PC-9 (cell line): ENCODE measurements around the gene SPIRE2. TPM values are rescaled to one million over a fixed set of nuclear protein-coding genes. Genes with fewer than 3 reads are reported as not detected.

Experiments used
- BruUV-seq: library from RNA; stranded (reverse); fragments of 400-500 nt; replicated peaks from 2 replicates; lab custom pipeline; 2021; lab: Mats Ljungman, UMichigan
- CTCF ChIA-PET: fragments of 300-600 bp; sonication (Branson Sonifier 250); formaldehyde crosslinking; loops from one replicate; lab custom pipeline; 2022; ENCODE audit warnings: antibody characterized with exemption; lab: Charles Lee
- POLR2A ChIA-PET: fragments of 300-600 bp; sonication (Branson Sonifier 250); formaldehyde crosslinking; loops from one replicate; lab custom pipeline; 2022; ENCODE audit warnings: antibody characterized with exemption; ENCODE audit not compliant: unreplicated experiment; lab: Charles Lee
- DNase-seq, 2 experiments: peaks; one replicate each; pipeline versions ENCODE4 v3.0.0 to v3.0.0-alpha.2; 2015 to 2022; ENCODE audit warnings: mixed read lengths in 1 of 2
- H2AFZ ChIP-seq: fragments of 200-600 bp; sonication (generic); 2 replicates; pipeline ENCODE4 v1.8.1; 2017; ENCODE audit warnings: antibody characterized with exemption
- H3F3A ChIP-seq: fragments of 200-600 bp; sonication (generic); 2 replicates; pipeline ENCODE4 v1.8.1; 2017; ENCODE audit warnings: antibody characterized with exemption, mild to moderate bottlenecking, low read depth; ENCODE audit not compliant: insufficient read depth
- H3K27ac ChIP-seq: fragments of 200-600 bp; sonication (generic); 2 replicates; pipeline ENCODE4 v1.6.1; 2016; ENCODE audit warnings: mixed run types
- H3K27me3 ChIP-seq: fragments of 200-600 bp; sonication (generic); 2 replicates; pipeline ENCODE4 v1.6.1; 2016; ENCODE audit warnings: low read depth, mixed run types; ENCODE audit not compliant: insufficient read depth
- H3K36me3 ChIP-seq: fragments of 200-600 bp; sonication (generic); 2 replicates; pipeline ENCODE4 v1.6.1; 2016; ENCODE audit warnings: low read depth, mixed run types
- H3K4me1 ChIP-seq: fragments of 200-600 bp; sonication (generic); replicated peaks from 2 replicates; pipeline ENCODE4 v1.6.1; 2016; ENCODE audit warnings: mixed run types; ENCODE audit not compliant: insufficient read depth
- H3K4me2 ChIP-seq: fragments of 200-600 bp; sonication (generic); 2 replicates; pipeline ENCODE4 v1.6.1; 2017; ENCODE audit warnings: mixed run types
- H3K4me3 ChIP-seq: fragments of 200-600 bp; sonication (generic); 2 replicates; pipeline ENCODE4 v1.6.1; 2016; ENCODE audit warnings: mixed run types
- H3K79me2 ChIP-seq: fragments of 200-600 bp; sonication (generic); 2 replicates; pipeline ENCODE4 v1.6.1; 2017; ENCODE audit warnings: low read depth, mixed run types
- H3K9me2 ChIP-seq: fragments of 200-600 bp; sonication (generic); 2 replicates; pipeline ENCODE4 v1.8.1; 2017; ENCODE audit warnings: mild to moderate bottlenecking; ENCODE audit not compliant: insufficient read depth
- H3K9me3 ChIP-seq: fragments of 200-600 bp; sonication (generic); 2 replicates; pipeline ENCODE4 v1.8.1; 2016; ENCODE audit warnings: low read depth; ENCODE audit not compliant: insufficient read depth
- H4K20me1 ChIP-seq: fragments of 200-600 bp; sonication (generic); 2 replicates; pipeline ENCODE4 v1.8.1; 2017; ENCODE audit not compliant: insufficient read depth
- EZH2 ChIP-seq: fragments of 200-600 bp; sonication (generic); IDR thresholded peaks from 2 replicates; pipeline ENCODE4 v1.8.0; 2017; ENCODE audit warnings: antibody characterized with exemption, low read depth
- intact Hi-C: fragments of 100-400 bp; cut with micrococcal nuclease; formaldehyde crosslinking; loops from one replicate; pipeline ENCODE4 v1.10.0; 2022; ENCODE audit not compliant: unreplicated experiment
- total RNA-seq: library from RNA; stranded (reverse); gene quantifications from 2 replicates; pipeline ENCODE4 v1.2.3, GENCODE V29; 2021
- TF ChIP-seq, protein P1 (sequence below): fragments of 200-600 bp; sonication (generic); conservative IDR thresholded peaks from 2 replicates; pipeline ENCODE4 v1.6.1; 2017; ENCODE audit warnings: mixed run types, antibody characterized with exemption, mild to moderate bottlenecking, moderate library complexity

Gene SPIRE2
- total RNA-seq, 1 experiment from 2014 or later: 34.5 TPM

DNA sequence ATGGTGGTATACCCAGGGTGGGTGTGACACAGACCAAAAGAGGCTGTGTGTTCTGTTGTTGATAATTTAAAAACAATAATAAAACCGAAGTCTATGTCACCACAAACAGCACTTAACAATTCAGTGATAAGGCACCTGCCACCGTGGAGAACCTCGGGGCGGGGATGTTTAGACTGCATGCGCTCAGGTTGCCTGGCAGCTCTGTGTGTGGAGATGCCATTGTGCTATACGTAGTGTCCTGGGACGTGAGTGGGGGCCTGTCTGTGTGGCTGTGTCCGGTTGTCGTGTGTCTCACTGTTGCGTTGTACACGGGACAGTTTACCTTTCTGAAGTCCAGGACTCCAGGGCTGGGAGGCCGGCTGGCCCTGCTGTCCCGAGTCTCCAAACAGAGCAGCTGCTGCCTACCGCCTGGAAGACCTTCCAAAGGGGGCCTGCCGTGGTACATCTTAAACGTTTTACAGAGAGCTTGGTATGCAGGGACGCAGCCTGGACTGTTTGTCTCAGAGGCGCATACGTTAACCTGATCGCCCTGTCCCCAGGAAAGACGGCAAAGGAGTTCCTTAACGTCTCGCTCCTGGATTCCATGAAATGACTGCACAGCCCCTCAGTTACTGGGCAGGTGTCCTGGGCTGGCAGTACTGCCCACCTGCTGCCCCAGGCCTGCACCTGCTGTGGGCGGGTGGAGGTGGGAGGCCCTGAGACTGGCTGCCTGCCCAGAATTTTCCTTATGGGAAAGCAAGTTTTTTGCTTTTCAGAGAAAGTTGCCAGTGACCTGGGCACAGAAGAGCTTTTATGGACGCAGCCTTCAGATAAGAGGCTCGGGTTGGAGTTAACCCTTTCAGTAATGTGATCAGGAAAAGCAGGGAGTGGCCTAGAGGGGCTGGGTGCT lies 19.0 kb downstream of the SPIRE2 start:
- no peak overlapping the region for H2AFZ ChIP-seq
- H3K4me2 ChIP-seq: no peak overlapping the region
- no peaks in the 10 kb centered on the region for H3F3A ChIP-seq
- H3K79me2 ChIP-seq: no peaks in the 10 kb centered on the region
- no peaks in the 10 kb centered on the region for H3K9me2 ChIP-seq
- H3K4me1 ChIP-seq: no peaks in the 10 kb centered on the region
- TF ChIP-seq, protein P1, sequence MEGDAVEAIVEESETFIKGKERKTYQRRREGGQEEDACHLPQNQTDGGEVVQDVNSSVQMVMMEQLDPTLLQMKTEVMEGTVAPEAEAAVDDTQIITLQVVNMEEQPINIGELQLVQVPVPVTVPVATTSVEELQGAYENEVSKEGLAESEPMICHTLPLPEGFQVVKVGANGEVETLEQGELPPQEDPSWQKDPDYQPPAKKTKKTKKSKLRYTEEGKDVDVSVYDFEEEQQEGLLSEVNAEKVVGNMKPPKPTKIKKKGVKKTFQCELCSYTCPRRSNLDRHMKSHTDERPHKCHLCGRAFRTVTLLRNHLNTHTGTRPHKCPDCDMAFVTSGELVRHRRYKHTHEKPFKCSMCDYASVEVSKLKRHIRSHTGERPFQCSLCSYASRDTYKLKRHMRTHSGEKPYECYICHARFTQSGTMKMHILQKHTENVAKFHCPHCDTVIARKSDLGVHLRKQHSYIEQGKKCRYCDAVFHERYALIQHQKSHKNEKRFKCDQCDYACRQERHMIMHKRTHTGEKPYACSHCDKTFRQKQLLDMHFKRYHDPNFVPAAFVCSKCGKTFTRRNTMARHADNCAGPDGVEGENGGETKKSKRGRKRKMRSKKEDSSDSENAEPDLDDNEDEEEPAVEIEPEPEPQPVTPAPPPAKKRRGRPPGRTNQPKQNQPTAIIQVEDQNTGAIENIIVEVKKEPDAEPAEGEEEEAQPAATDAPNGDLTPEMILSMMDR: no peak
- TF ChIP-seq EZH2: no peak
- DNase-seq: no peak
- no peaks in the 10 kb centered on the region for H3K36me3 ChIP-seq
- ChIA-PET CTCF (no interaction called here), POLR2A (no interaction called here)
- no peaks in the 10 kb centered on the region for H4K20me1 ChIP-seq
- no peak overlapping the region for H3K27ac ChIP-seq
- intact Hi-C loops: no loop called here
- H3K9me3 ChIP-seq: no peaks in the 10 kb centered on the region
- no peak overlapping the region for H3K4me3 ChIP-seq
- no TSS peak for BruUV-seq
- no peaks in the 10 kb centered on the region for H3K27me3 ChIP-seq

DNA sequence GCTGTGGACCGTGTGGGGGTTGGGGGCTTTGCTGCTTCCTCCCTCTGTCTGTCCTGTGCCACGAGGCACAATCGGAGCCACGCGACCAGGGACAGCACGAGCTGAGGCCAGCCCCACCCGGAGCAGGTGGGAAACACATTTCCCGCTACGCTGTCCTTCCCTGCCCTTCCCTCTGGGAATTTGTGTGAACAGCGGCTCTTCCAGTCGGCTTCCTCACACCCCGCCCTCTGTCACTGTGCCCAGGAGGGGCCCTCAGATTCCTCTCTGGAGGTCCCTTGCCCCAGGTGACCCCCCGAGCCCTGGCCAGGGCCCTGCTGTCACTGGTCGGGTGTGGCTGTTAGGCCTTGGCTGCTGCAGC lies 19.6 kb downstream of the SPIRE2 start:
- no peaks in the 10 kb centered on the region for H3F3A ChIP-seq
- H3K27ac ChIP-seq: no peak overlapping the region
- H3K79me2 ChIP-seq: no peaks in the 10 kb centered on the region
- BruUV-seq: no TSS peak
- no peak overlapping the region for H3K4me3 ChIP-seq
- no peak overlapping the region for H3K4me2 ChIP-seq
- intact Hi-C loops: no loop called here
- no peak overlapping the region for H2AFZ ChIP-seq
- H3K9me2 ChIP-seq: no peaks in the 10 kb centered on the region
- TF ChIP-seq EZH2: no peak
- TF ChIP-seq, protein P1: no peak
- no peaks in the 10 kb centered on the region for H3K27me3 ChIP-seq
- POLR2A ChIA-PET: no interaction called here
- H3K36me3 ChIP-seq: no peaks in the 10 kb centered on the region
- no peaks in the 10 kb centered on the region for H3K9me3 ChIP-seq
- DNase-seq: no peak
- no peaks in the 10 kb centered on the region for H3K4me1 ChIP-seq
- CTCF ChIA-PET: no interaction called here
- H4K20me1 ChIP-seq: no peaks in the 10 kb centered on the region

DNA sequence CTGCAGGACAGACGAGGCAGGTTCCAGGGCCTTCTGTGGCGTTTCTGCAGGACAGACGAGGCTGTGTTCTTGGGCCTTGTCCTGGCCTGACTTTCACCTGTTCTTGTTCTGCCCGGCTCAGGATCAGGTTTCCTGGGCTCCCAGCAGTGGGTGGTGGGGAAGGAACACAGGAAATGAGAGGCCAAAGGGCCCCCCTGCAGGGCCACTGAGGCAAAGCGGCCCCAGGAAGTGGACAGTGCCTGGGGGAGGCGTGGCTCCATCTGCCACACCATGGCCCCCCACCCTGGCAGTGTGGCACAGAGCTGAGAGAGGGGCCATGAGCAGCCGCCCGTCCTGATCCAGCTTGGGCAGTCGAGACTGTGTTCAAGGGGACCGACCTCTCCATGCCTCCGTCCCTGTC lies 20.7 kb downstream of the SPIRE2 start:
- H3F3A ChIP-seq: no peaks in the 10 kb centered on the region
- no peaks in the 10 kb centered on the region for H3K9me3 ChIP-seq
- no peaks in the 10 kb centered on the region for H3K4me1 ChIP-seq
- no peaks in the 10 kb centered on the region for H3K27me3 ChIP-seq
- no peak for DNase-seq
- no peak for TF ChIP-seq EZH2
- TF ChIP-seq, protein P1: no peak
- H3K9me2 ChIP-seq: no peaks in the 10 kb centered on the region
- H3K4me2 ChIP-seq: no peak overlapping the region
- ChIA-PET POLR2A (no interaction called here), CTCF (no interaction called here)
- intact Hi-C loops: no loop called here
- H3K79me2 ChIP-seq: no peaks in the 10 kb centered on the region
- no peaks in the 10 kb centered on the region for H3K36me3 ChIP-seq
- H3K4me3 ChIP-seq: no peak overlapping the region
- no peak overlapping the region for H2AFZ ChIP-seq
- H4K20me1 ChIP-seq: no peaks in the 10 kb centered on the region
- no peak overlapping the region for H3K27ac ChIP-seq
- no TSS peak for BruUV-seq
